K562 (cell line): Measurements from ENCODE around the gene NUCB2. TPM values are rescaled to one million over a fixed set of nuclear protein-coding genes. Genes with fewer than 3 reads are reported as not detected.

Experiments
- BCOR ChIP-seq: fragments of 450-650 bp; IDR thresholded peaks from 2 replicates; pipeline ENCODE4 v1.6.1; 2016
- C11orf30 ChIP-seq: fragments of 450-650 bp; IDR thresholded peaks from 2 replicates; pipeline ENCODE4 v1.6.1; 2016; ENCODE audit warnings: low read depth, mild to moderate bottlenecking
- EP400 ChIP-seq: fragments of 450-650 bp; IDR thresholded peaks from 2 replicates; pipeline ENCODE4 v1.6.1; 2017; ENCODE audit warnings: antibody characterized with exemption, mild to moderate bottlenecking, moderate library complexity
- FOXP1 ChIP-seq: sonication (generic); formaldehyde crosslinking; IDR thresholded peaks from 2 replicates; pipeline ENCODE4 v1.8.0; 2022; ENCODE audit warnings: mild to moderate bottlenecking, missing genetic modification reagents
- HCFC1 ChIP-seq: IDR thresholded peaks from 2 replicates; pipeline ENCODE4 v1.6.1; 2012; ENCODE audit warnings: low read depth, low read length, improper control_type of control experiment
- HDAC1 ChIP-seq, 2 experiments: fragments of 450-650 bp; IDR thresholded peaks; 2 replicates each; pipeline ENCODE4 v1.6.1; 2016 to 2017; ENCODE audit warnings: inconsistent platforms in 1 of 2, mild to moderate bottlenecking in 1 of 2, moderate library complexity in 1 of 2
- HSF4 ChIP-seq: fragments of 250-450 bp; sonication (Bioruptor Pico); IDR thresholded peaks from 2 replicates; pipeline ENCODE4 v2.1.2; 2022; ENCODE audit warnings: mild to moderate bottlenecking, moderate library complexity, borderline replicate concordance
- MCM2 ChIP-seq: fragments of 450-650 bp; IDR thresholded peaks from 2 replicates; pipeline ENCODE4 v1.6.1; 2017; ENCODE audit warnings: low read depth, mild to moderate bottlenecking
- POLR2A ChIP-seq: fragments of 450-650 bp; conservative IDR thresholded peaks from 2 replicates; pipeline ENCODE4 v1.6.1; 2016
- SMAD3 ChIP-seq: fragments of 450-650 bp; formaldehyde crosslinking; conservative IDR thresholded peaks from 2 replicates; pipeline ENCODE4 v1.4.0; 2020; ENCODE audit warnings: mild to moderate bottlenecking
- ZBTB8A ChIP-seq: fragments of 450-650 bp; IDR thresholded peaks from 2 replicates; pipeline ENCODE4 v1.6.1; 2018; ENCODE audit warnings: mild to moderate bottlenecking, moderate library complexity; ENCODE audit not compliant: partially characterized antibody
- ZNF174 ChIP-seq: fragments of 250-450 bp; sonication (Bioruptor Pico); IDR thresholded peaks from 2 replicates; pipeline ENCODE4 v1.4.0; 2020; ENCODE audit warnings: mild to moderate bottlenecking
- ZNF280A ChIP-seq: fragments of 450-650 bp; IDR thresholded peaks from 2 replicates; pipeline ENCODE4 v1.6.1; 2018; ENCODE audit warnings: mild to moderate bottlenecking, low read depth; ENCODE audit not compliant: partially characterized antibody
- ZNF444 ChIP-seq: fragments of 250-450 bp; sonication (Bioruptor Pico); IDR thresholded peaks from 2 replicates; pipeline ENCODE4 v1.4.0; 2020; ENCODE audit warnings: mild to moderate bottlenecking, moderate library complexity
- ZNF785 ChIP-seq: fragments of 250-450 bp; sonication (Bioruptor Pico); IDR thresholded peaks from 2 replicates; pipeline ENCODE4 v1.4.0; 2020; ENCODE audit warnings: mild to moderate bottlenecking
- polyA plus RNA-seq, 8 experiments: library from polyadenylated mRNA; depleted of rRNA in 4 of 8; stranded (reverse) in 5 of 8; unstranded in 3 of 8; fragments of >200 nt; fragmentation: Nextera tagmentation in 2 of 8; fragmentation: Illumina TruSeq in 1 of 8; extraction: Ambion mirVana in 2 of 8; extraction: Trizol in 1 of 8; gene quantifications; 2 replicates each; pipeline versions ENCODE4 v1.2.1 to v1.2.3, GENCODE V29; 2011 to 2014; ENCODE audit warnings: inconsistent platforms in 1 of 8, missing spikeins in 1 of 8
- total RNA-seq, 7 experiments: library from RNA; depleted of rRNA in 6 of 7; stranded (reverse); fragments of >200 nt in 6 of 7; fragmentation: Illumina TruSeq in 2 of 7; extraction: Trizol in 2 of 7; gene quantifications; 2 replicates each; pipeline versions ENCODE4 v1.2.1 to v1.2.3, GENCODE V29; 2011 to 2021; ENCODE audit warnings: low replicate concordance in 1 of 7
- TF ChIP-seq, protein P1 (sequence below): fragments of 450-650 bp; IDR thresholded peaks from 2 replicates; pipeline ENCODE4 v1.6.1; 2016; ENCODE audit warnings: mild to moderate bottlenecking, moderate library complexity

NUCB2 gene
- total and polyA plus RNA-seq, 9 of the 15 experiments (the other 6 are each of a cell fraction or from before 2014, with no cell fraction given): 54.0 to 108 (median 84.6) TPM

- TF ChIP-seq, protein P1, sequence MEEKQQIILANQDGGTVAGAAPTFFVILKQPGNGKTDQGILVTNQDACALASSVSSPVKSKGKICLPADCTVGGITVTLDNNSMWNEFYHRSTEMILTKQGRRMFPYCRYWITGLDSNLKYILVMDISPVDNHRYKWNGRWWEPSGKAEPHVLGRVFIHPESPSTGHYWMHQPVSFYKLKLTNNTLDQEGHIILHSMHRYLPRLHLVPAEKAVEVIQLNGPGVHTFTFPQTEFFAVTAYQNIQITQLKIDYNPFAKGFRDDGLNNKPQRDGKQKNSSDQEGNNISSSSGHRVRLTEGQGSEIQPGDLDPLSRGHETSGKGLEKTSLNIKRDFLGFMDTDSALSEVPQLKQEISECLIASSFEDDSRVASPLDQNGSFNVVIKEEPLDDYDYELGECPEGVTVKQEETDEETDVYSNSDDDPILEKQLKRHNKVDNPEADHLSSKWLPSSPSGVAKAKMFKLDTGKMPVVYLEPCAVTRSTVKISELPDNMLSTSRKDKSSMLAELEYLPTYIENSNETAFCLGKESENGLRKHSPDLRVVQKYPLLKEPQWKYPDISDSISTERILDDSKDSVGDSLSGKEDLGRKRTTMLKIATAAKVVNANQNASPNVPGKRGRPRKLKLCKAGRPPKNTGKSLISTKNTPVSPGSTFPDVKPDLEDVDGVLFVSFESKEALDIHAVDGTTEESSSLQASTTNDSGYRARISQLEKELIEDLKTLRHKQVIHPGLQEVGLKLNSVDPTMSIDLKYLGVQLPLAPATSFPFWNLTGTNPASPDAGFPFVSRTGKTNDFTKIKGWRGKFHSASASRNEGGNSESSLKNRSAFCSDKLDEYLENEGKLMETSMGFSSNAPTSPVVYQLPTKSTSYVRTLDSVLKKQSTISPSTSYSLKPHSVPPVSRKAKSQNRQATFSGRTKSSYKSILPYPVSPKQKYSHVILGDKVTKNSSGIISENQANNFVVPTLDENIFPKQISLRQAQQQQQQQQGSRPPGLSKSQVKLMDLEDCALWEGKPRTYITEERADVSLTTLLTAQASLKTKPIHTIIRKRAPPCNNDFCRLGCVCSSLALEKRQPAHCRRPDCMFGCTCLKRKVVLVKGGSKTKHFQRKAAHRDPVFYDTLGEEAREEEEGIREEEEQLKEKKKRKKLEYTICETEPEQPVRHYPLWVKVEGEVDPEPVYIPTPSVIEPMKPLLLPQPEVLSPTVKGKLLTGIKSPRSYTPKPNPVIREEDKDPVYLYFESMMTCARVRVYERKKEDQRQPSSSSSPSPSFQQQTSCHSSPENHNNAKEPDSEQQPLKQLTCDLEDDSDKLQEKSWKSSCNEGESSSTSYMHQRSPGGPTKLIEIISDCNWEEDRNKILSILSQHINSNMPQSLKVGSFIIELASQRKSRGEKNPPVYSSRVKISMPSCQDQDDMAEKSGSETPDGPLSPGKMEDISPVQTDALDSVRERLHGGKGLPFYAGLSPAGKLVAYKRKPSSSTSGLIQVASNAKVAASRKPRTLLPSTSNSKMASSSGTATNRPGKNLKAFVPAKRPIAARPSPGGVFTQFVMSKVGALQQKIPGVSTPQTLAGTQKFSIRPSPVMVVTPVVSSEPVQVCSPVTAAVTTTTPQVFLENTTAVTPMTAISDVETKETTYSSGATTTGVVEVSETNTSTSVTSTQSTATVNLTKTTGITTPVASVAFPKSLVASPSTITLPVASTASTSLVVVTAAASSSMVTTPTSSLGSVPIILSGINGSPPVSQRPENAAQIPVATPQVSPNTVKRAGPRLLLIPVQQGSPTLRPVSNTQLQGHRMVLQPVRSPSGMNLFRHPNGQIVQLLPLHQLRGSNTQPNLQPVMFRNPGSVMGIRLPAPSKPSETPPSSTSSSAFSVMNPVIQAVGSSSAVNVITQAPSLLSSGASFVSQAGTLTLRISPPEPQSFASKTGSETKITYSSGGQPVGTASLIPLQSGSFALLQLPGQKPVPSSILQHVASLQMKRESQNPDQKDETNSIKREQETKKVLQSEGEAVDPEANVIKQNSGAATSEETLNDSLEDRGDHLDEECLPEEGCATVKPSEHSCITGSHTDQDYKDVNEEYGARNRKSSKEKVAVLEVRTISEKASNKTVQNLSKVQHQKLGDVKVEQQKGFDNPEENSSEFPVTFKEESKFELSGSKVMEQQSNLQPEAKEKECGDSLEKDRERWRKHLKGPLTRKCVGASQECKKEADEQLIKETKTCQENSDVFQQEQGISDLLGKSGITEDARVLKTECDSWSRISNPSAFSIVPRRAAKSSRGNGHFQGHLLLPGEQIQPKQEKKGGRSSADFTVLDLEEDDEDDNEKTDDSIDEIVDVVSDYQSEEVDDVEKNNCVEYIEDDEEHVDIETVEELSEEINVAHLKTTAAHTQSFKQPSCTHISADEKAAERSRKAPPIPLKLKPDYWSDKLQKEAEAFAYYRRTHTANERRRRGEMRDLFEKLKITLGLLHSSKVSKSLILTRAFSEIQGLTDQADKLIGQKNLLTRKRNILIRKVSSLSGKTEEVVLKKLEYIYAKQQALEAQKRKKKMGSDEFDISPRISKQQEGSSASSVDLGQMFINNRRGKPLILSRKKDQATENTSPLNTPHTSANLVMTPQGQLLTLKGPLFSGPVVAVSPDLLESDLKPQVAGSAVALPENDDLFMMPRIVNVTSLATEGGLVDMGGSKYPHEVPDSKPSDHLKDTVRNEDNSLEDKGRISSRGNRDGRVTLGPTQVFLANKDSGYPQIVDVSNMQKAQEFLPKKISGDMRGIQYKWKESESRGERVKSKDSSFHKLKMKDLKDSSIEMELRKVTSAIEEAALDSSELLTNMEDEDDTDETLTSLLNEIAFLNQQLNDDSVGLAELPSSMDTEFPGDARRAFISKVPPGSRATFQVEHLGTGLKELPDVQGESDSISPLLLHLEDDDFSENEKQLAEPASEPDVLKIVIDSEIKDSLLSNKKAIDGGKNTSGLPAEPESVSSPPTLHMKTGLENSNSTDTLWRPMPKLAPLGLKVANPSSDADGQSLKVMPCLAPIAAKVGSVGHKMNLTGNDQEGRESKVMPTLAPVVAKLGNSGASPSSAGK: peak; percentile 84
- TF ChIP-seq HDAC1 (IDR thresholded peaks at IDR 0.05) (peak in 1 of 2 experiments; percentile 68; a peak in 2 of 4 replicates), SMAD3 (CRISPR knock-in tag) (no peak), POLR2A (peak; percentile 88), ZNF174 (CRISPR knock-in tag) (no peak), ZNF785 (CRISPR knock-in tag) (no peak), C11orf30 (no peak; the same call in 1 of the 2 replicates), MCM2 (no peak), HSF4 (CRISPR knock-in tag) (no peak), FOXP1 (no peak), ZBTB8A (no peak), BCOR (no peak; the same call in 1 of the 2 replicates), ZNF280A (no peak), ZNF444 (no peak), HCFC1 (peak; percentile 39; the same call in 1 of the 2 replicates), EP400 (peak; percentile 92)
Observed at GRCh38 chr11:17352950-17353820, 76.6 kb downstream of the NUCB2 start (continued).
